HepG2 (cell line): ENCODE measurements around the gene HYAL2. TPM values are rescaled to one million over a fixed set of nuclear protein-coding genes. Genes with fewer than 3 reads are reported as not detected.

Source experiments
- ASH2L ChIP-seq: fragments of 300-600, 200-600 bp; sonication (generic); IDR thresholded peaks from 2 replicates; pipeline ENCODE4 v1.7.0; 2017; ENCODE audit warnings: low read depth, mild to moderate bottlenecking, moderate library complexity, mixed read lengths, low read length; ENCODE audit not compliant: insufficient read length
- ATM ChIP-seq: fragments of 450-650 bp; IDR thresholded peaks from 2 replicates; pipeline ENCODE4 v1.7.1; 2017; ENCODE audit warnings: mild to moderate bottlenecking, borderline replicate concordance
- CBX2 ChIP-seq, 2 experiments: fragments of 200-600 bp in 1 of 2; sonication (generic); formaldehyde crosslinking in 1 of 2; IDR thresholded peaks; 2 replicates each; pipeline versions ENCODE4 v1.7.0 to v1.8.1; 2018 to 2022; ENCODE audit warnings: low read depth in 2 of 2, low read length in 1 of 2, mild to moderate bottlenecking in 1 of 2, missing genetic modification reagents in 1 of 2
- EEA1 ChIP-seq: sonication (generic); formaldehyde crosslinking; IDR thresholded peaks from 2 replicates; pipeline ENCODE4 v1.5.1; 2020; ENCODE audit warnings: mild to moderate bottlenecking, missing genetic modification reagents, borderline replicate concordance
- ETV5 ChIP-seq: IDR thresholded peaks from 2 replicates; pipeline ENCODE4 v1.6.1; 2018; ENCODE audit warnings: missing biosample characterization, missing genetic modification reagents, inconsistent platforms, borderline replicate concordance
- GATAD1 ChIP-seq: IDR thresholded peaks from 2 replicates; pipeline ENCODE4 v1.6.1; 2016; ENCODE audit warnings: missing genetic modification reagents, missing compliant biosample characterization
- HMGA1 ChIP-seq: sonication (generic); formaldehyde crosslinking; conservative IDR thresholded peaks from 2 replicates; pipeline ENCODE4 v1.4.0; 2020; ENCODE audit warnings: missing genetic modification reagents
- HOXA3 ChIP-seq: sonication (generic); formaldehyde crosslinking; IDR thresholded peaks from 2 replicates; pipeline ENCODE4 v1.5.0; 2020; ENCODE audit warnings: missing genetic modification reagents
- KLF15 ChIP-seq: sonication (generic); formaldehyde crosslinking; IDR thresholded peaks from 2 replicates; pipeline ENCODE4 v1.8.1; 2023; ENCODE audit warnings: borderline replicate concordance, mild to moderate bottlenecking, inconsistent platforms, missing genetic modification reagents, mixed read lengths
- NFIB ChIP-seq: sonication (generic); formaldehyde crosslinking; IDR thresholded peaks from 2 replicates; pipeline ENCODE4 v1.9.0; 2021; ENCODE audit warnings: missing genetic modification reagents, mild to moderate bottlenecking, borderline replicate concordance
- NONO ChIP-seq, 2 experiments: fragments of 450-650 bp in 1 of 2; sonication (generic) in 1 of 2; formaldehyde crosslinking in 1 of 2; IDR thresholded peaks in 1 of 2; conservative IDR thresholded peaks in 1 of 2; 2 replicates each; pipeline versions ENCODE4 v1.6.1 to v1.8.0; 2017 to 2022; ENCODE audit warnings: mild to moderate bottlenecking in 1 of 2, missing genetic modification reagents in 1 of 2, moderate library complexity in 1 of 2
- PHF5A ChIP-seq: IDR thresholded peaks from one replicate; pipeline ENCODE4 v1.6.1; 2018; ENCODE audit warnings: low read depth, missing genetic modification reagents; ENCODE audit not compliant: unreplicated experiment
- SALL2 ChIP-seq: sonication (generic); formaldehyde crosslinking; IDR thresholded peaks from 2 replicates; pipeline ENCODE4 v1.8.1; 2023; ENCODE audit warnings: mild to moderate bottlenecking, missing genetic modification reagents, inconsistent platforms
- SIX4 ChIP-seq: sonication (generic); formaldehyde crosslinking; IDR thresholded peaks from 2 replicates; pipeline ENCODE4 v1.4.0; 2020; ENCODE audit warnings: missing genetic modification reagents
- SOX6 ChIP-seq, 2 experiments: fragments of 450-650 bp in 1 of 2; sonication (generic) in 1 of 2; formaldehyde crosslinking in 1 of 2; IDR thresholded peaks; 2 replicates each; pipeline versions ENCODE4 v1.4.0 to v1.6.1; 2017 to 2020; ENCODE audit warnings: antibody characterized with exemption in 1 of 2, mild to moderate bottlenecking in 1 of 2, missing genetic modification reagents in 1 of 2
- ZBTB1 ChIP-seq: sonication (generic); formaldehyde crosslinking; IDR thresholded peaks from 2 replicates; pipeline ENCODE4 v1.4.0; 2020; ENCODE audit warnings: missing genetic modification reagents, borderline replicate concordance
- ZFY ChIP-seq: sonication (generic); formaldehyde crosslinking; IDR thresholded peaks from 2 replicates; pipeline ENCODE4 v1.4.0; 2020; ENCODE audit warnings: missing genetic modification reagents
- ZNF101 ChIP-seq: sonication (generic); formaldehyde crosslinking; IDR thresholded peaks from 2 replicates; pipeline ENCODE4 v1.4.0; 2020; ENCODE audit warnings: mild to moderate bottlenecking, low read depth, missing genetic modification reagents, borderline replicate concordance
- ZNF274 ChIP-seq: sonication (generic); formaldehyde crosslinking; IDR thresholded peaks from 2 replicates; pipeline ENCODE4 v1.5.1; 2020; ENCODE audit warnings: mild to moderate bottlenecking, missing genetic modification reagents
- ZNF292 ChIP-seq: sonication (generic); formaldehyde crosslinking; IDR thresholded peaks from 2 replicates; pipeline ENCODE4 v1.8.1; 2022; ENCODE audit warnings: mild to moderate bottlenecking, low read depth, missing genetic modification reagents, borderline replicate concordance
- ZNF350 ChIP-seq: sonication (generic); formaldehyde crosslinking; IDR thresholded peaks from 2 replicates; pipeline ENCODE4 v1.4.0; 2020; ENCODE audit warnings: mild to moderate bottlenecking, low read depth, missing genetic modification reagents, borderline replicate concordance
- ZNF451 ChIP-seq: sonication (generic); formaldehyde crosslinking; IDR thresholded peaks from 2 replicates; pipeline ENCODE4 v1.5.0; 2020; ENCODE audit warnings: mild to moderate bottlenecking, missing genetic modification reagents
- ZNF614 ChIP-seq: IDR thresholded peaks from 2 replicates; pipeline ENCODE4 v1.6.1; 2018; ENCODE audit warnings: missing biosample characterization, missing genetic modification reagents, inconsistent platforms, borderline replicate concordance
- ZNF790 ChIP-seq: sonication (generic); formaldehyde crosslinking; IDR thresholded peaks from 2 replicates; pipeline ENCODE4 v1.8.0; 2022; ENCODE audit warnings: missing genetic modification reagents, mild to moderate bottlenecking, borderline replicate concordance
- ZSCAN20 ChIP-seq: sonication (generic); formaldehyde crosslinking; IDR thresholded peaks from 2 replicates; pipeline ENCODE4 v1.4.0; 2020; ENCODE audit warnings: missing genetic modification reagents, mild to moderate bottlenecking, borderline replicate concordance
- polyA plus RNA-seq, 8 experiments: library from polyadenylated mRNA; depleted of rRNA in 3 of 8; stranded (reverse) in 7 of 8; unstranded in 1 of 8; fragments of >200 nt; fragmentation: Illumina TruSeq in 4 of 8; extraction: Trizol in 4 of 8; gene quantifications; 2 replicates each; pipeline versions ENCODE4 v1.2.1 to v1.2.3, GENCODE V29; 2011 to 2016; ENCODE audit warnings: low read depth in 4 of 8, missing spikeins in 1 of 8, mixed read lengths in 1 of 8; ENCODE audit not compliant: insufficient read depth in 1 of 8
- total RNA-seq, 5 experiments: library from RNA; depleted of rRNA; stranded (reverse); fragments of >200 nt; fragmentation: Illumina TruSeq; extraction: Trizol; gene quantifications; 2 replicates each; pipeline ENCODE4 v1.2.3, GENCODE V29; 2016; ENCODE audit warnings: low read depth in 1 of 5
- TF ChIP-seq, protein P1 (sequence below): sonication (generic); formaldehyde crosslinking; IDR thresholded peaks from 2 replicates; pipeline ENCODE4 v1.4.0; 2020; ENCODE audit warnings: low read depth, mild to moderate bottlenecking, missing genetic modification reagents
- TF ChIP-seq, protein P2 (sequence below): sonication (generic); IDR thresholded peaks from 2 replicates; pipeline ENCODE4 v1.6.1; 2016; ENCODE audit warnings: low read depth, borderline replicate concordance

The HYAL2 gene
- total and polyA plus RNA-seq, 2 of the 13 experiments (the other 11 are each of a cell fraction or from before 2014, with no cell fraction given) = 76.2 to 102 TPM

DNA sequence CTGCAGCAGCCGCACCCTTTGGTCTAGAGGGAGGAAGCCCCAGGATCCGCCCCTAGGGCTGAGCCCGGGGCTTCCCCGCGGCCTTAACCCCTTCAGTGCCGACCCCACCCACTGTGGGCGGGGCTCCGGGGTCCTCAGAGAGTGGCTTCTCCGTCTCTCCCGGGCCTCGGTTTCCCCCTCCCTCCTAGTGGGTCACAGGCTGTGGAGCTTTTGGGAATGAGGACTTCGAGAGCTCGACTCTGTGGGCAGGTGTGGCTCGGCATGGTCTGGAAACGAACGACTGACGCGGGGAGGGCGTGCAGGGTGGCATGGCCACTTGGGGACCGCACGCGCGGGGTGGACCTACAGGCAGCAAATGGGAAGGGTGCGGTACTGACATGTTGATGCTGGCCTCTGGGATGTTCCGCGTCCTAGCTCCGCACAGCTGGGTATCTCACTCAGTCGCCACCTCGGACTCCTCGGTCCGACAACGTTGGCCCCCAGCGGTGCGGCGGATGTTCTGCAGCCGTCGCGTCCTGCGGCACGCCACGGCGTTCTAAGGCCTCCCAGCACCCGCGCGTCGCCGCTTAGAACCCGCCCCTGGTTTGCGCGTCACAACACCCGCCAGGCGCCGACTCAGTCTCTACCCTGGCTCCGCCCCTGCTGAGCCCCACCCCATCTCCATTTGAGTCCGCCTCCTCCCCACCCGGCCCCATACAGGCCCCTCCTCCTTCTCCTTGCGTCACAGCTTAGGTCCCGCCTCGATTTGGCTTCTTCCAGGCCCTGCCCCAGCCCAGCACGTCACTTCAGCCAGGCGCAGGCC is 23.5 kb downstream of the HYAL2 start, which contains the start of the genes HYAL3 and NAA80 (continued):
- TF ChIP-seq, protein P1, sequence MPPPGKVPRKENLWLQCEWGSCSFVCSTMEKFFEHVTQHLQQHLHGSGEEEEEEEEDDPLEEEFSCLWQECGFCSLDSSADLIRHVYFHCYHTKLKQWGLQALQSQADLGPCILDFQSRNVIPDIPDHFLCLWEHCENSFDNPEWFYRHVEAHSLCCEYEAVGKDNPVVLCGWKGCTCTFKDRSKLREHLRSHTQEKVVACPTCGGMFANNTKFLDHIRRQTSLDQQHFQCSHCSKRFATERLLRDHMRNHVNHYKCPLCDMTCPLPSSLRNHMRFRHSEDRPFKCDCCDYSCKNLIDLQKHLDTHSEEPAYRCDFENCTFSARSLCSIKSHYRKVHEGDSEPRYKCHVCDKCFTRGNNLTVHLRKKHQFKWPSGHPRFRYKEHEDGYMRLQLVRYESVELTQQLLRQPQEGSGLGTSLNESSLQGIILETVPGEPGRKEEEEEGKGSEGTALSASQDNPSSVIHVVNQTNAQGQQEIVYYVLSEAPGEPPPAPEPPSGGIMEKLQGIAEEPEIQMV (CRISPR knock-in tag) = peak; percentile 50
- TF ChIP-seq ASH2L = peak; percentile 65
- no peak for TF ChIP-seq NONO (IDR thresholded peaks at IDR 0.05)
- peak; percentile 75; the same call in 1 of the 2 replicates for TF ChIP-seq NONO (CRISPR knock-in tag; conservative IDR thresholded peaks at IDR 0.05)
- no peak for TF ChIP-seq EEA1
- TF ChIP-seq SALL2 (CRISPR knock-in tag) = no peak; the same call in 1 of the 2 replicates
- TF ChIP-seq ATM = no peak
- peak; percentile 36; the same call in 1 of the 2 replicates for TF ChIP-seq ZNF451 (CRISPR knock-in tag)
- peak; percentile 54; the same call in 1 of the 2 replicates for TF ChIP-seq ZNF614 (CRISPR knock-in tag)
- TF ChIP-seq ZNF790 (CRISPR knock-in tag) = peak; percentile 24; the same call in 1 of the 2 replicates
- TF ChIP-seq, protein P2, sequence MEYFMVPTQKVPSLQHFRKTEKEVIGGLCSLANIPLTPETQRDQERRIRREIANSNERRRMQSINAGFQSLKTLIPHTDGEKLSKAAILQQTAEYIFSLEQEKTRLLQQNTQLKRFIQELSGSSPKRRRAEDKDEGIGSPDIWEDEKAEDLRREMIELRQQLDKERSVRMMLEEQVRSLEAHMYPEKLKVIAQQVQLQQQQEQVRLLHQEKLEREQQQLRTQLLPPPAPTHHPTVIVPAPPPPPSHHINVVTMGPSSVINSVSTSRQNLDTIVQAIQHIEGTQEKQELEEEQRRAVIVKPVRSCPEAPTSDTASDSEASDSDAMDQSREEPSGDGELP = no peak
- no peak for TF ChIP-seq HMGA1 (CRISPR knock-in tag)
- TF ChIP-seq NFIB = no peak
- TF ChIP-seq PHF5A (CRISPR knock-in tag) = no peak
- no peak for TF ChIP-seq ZNF292 (CRISPR knock-in tag)
- no peak for TF ChIP-seq CBX2 (IDR thresholded peaks at IDR 0.05; ENCODE audit: low read depth, low read length)
- no peak for TF ChIP-seq CBX2 (CRISPR knock-in tag; IDR thresholded peaks at IDR 0.05; ENCODE audit: low read depth)
- TF ChIP-seq KLF15 (CRISPR knock-in tag) = peak; percentile 65; the same call in 1 of the 2 replicates
- TF ChIP-seq ZNF101 (CRISPR knock-in tag) = no peak
- no peak for TF ChIP-seq ZSCAN20 (CRISPR knock-in tag)
- TF ChIP-seq ZFY (CRISPR knock-in tag) = peak; percentile 71; the same call in 1 of the 2 replicates
- TF ChIP-seq ETV5 (CRISPR knock-in tag) = no peak; the same call in 1 of the 2 replicates
- peak; percentile 77 for TF ChIP-seq GATAD1 (CRISPR knock-in tag)
- no peak for TF ChIP-seq ZBTB1 (CRISPR knock-in tag)
- TF ChIP-seq HOXA3 = peak; percentile 14; the same call in 1 of the 2 replicates
- peak; percentile 37; the same call in 1 of the 2 replicates for TF ChIP-seq ZNF350
- TF ChIP-seq SOX6 (IDR thresholded peaks at IDR 0.05) = no peak
- TF ChIP-seq SOX6 (CRISPR knock-in tag; IDR thresholded peaks at IDR 0.05) = peak; percentile 63
- TF ChIP-seq SIX4 (CRISPR knock-in tag) = no peak
- peak; percentile 59; the same call in 1 of the 2 replicates for TF ChIP-seq ZNF274 (CRISPR knock-in tag)
